GM18873 (cell line): Measurements from ENCODE around the gene SIGLEC1.

Experiments
- ATAC-seq: cut with Tn5 transposase; IDR thresholded peaks from one replicate; pipeline ENCODE4 v1.9.1; 2021; ENCODE audit warnings: mild to moderate bottlenecking, moderate library complexity, moderate number of reproducible peaks; ENCODE audit not compliant: unreplicated experiment, low FRiP score

The SIGLEC1 gene

DNA sequence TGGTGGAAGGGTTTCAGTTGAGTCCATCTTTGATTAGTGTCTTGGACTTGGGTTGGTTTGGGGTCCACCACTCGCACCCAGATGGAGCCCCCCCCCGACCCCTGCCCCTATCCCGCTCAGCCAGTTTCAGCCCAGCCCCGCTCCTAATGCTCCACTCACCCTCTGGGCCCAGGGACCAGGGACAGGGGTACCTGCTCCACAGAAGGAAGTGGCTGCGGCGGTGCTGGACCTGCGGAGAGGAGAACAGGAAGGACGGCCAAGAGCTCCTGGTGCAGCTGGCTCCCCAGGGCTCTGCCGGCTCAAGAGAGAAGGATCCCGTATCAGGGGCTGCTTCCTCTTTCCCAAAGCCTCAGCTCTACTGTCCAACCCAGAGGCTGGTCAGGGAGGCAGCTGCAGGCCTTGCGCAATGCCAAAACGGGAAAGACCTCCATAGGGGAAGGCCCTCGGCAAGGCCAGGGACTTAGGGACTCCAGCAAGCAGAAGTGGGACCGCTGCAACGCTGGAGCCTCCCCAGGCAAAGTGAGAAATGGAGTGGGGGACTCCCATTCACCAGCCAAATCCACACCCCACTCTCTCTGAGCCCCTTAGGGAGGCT lies at the start of gene SIGLEC1:
Gene SIGLEC1, minus strand, starts transcription at position 322 of the 595 bp plus-strand sequence. CDS start 5,472 bp downstream, outside the sequence.
- no peak for ATAC-seq

DNA sequence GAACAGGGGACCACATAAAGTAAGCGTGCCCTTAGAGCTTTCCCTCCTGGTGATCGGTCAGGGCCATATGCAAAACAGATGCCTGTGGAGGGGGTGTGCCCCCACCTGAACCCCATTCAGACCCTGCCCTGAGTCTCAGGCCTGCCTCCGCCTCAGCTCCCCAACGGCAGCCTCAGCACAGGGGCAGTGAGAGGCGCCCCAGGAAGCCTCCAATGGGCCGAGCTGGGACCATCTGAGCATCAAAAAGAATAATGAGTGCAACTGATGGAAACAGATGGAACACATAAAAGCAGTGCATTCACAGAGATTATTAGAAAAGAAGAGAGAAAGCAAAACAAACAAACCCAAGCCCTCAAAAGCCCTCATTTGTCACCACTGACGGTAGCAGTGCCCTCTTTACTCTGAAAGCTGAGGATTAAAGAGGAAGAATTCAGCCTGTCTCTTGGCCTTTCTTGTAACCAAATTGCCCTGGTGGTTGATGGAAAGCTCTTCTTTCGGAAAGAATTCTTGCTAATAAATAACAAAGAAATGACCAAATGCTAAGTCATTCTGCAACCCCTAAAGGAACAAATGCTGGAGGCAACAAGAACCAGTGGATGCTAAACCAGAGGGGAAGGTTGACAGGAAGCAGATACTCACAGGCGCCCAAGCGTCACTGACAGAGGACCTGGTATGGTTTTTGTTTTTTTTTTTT lies 48.4 kb upstream of the SIGLEC1 start:
- no peak for ATAC-seq

DNA sequence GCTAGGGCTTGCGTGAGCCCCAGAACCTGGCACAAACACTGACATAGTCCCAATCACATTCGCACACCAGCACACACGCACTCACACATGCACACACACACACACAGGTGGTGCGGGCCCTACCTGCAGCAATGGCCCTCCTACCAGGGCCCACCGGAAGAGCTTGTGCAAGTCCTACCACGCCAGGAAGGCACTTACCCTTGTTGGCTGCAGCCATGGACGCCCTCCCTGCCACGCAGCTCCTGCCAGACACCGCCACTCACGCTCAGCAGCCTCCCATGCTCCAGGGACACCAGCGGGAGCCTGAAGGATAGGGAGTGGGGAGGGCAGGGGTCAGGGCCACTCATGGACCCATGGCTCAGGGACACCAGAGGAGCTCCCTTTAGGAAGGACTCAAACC lies 47.5 kb upstream of the SIGLEC1 start:
- no peak for ATAC-seq

DNA sequence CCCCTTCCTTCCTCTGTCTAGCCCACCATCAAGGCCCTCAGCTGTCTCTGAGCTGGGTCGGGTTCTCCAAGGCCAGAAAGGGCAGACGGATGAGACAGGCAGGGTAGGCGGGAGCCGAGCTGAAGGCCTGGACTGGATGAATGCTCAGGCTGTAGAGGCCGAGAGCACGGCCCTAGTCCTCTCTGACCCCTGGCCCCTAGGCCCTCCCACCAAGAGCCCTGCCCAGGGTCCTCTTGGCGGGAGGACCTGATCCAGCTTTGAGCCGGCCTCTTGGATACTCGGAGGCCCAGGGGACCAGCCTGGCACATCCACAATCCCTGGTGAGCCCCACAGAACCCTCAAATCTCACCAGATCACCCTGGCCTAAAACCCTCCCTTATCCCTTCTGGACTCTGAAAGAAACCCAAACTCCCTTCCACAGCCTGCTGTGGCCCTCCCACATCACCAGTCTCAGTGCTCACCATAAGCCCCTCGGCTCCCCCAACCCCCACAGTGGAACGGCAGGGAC lies 47.0 kb upstream of the SIGLEC1 start:
- no peak for ATAC-seq

DNA sequence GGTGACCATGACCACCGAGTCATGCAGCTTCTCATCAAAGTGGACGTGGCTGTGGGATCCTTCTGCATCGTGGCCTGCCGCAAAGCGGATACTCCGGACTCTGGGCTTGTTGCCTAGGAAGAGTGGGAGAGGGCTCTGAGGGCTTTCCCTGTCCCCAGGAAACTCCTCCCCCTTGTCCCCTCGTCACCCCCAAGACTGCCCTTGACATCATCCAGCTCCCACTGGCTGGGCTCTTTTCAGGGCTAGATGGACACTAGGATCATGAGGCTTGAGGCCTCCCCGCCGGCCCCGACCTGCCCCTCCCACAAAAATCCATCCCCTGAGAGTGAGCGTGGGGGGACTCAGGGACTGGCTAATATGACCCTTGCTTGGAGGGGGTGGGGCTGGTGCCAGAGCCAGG lies 46.2 kb upstream of the SIGLEC1 start:
- no peak for ATAC-seq

DNA sequence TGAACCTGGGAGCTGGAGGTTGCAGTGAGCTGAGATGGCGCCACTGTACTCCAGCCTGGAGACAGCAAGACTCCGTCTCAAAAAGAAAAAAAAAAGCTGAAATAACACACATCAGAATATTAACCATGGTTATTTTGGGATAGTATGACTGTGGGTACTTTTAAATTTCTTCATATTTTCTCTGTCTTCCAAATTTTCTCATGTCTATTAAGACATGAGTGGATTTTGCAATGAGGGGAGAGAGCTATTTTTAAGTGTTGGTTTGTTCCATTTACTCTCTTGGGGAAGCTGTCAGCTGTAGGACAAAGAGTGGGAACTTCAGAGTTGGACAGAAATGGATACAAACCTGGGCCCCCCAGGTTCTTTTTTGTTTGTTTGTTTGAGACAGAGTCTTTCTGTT lies 44.9 kb upstream of the SIGLEC1 start:
- no peak for ATAC-seq

DNA sequence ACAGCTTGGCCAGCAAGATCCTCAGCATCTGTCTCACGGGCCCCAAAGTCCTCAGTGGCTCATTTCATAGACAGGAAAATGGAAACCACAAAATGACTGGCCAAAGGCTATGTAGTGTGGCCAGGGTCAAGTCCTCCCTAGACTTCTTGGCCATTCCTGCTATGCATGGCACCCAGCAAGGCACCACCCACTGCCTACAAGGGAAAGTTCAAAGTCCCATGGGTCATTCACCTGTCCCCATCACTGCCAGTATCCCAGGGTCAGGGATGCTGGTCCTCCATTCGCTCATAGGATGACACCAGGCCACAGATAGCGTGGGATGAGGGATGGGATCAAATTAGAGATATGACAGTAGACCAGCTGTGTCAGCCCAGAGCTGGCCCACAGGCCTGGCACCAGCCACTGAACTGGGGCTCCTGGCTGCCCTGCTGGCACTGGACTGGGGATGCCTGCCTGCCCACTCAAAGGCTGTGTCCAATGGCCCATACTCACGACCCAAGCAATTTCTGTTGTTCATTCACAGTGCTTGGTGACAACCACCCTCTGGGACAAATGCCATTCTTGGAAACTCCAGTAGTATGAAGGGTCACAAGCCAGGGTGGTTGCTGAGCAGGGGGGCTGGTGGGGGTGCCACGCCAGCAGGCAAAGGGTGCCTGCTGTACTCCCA lies 43.5 kb upstream of the SIGLEC1 start:
- no peak for ATAC-seq

DNA sequence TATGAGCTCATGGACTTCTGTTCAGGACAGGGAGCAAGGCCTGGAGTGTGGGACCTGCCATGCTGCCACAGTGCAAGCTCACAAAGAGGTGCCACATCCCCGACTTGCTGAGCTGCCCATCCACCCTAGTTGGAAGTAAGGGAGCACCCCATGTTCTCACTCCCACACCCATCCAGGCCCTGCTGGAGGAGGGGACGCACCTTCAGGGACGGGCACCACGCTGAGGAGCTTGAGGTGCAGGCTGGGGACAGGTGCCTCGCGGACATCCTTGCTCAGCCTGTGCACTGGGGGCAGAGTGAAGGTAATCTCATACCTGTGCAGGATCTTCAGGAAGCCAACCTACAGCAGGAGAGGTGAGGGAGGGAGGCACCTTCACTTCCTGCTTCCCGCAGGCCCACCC lies 42.9 kb upstream of the SIGLEC1 start:
- no peak for ATAC-seq

DNA sequence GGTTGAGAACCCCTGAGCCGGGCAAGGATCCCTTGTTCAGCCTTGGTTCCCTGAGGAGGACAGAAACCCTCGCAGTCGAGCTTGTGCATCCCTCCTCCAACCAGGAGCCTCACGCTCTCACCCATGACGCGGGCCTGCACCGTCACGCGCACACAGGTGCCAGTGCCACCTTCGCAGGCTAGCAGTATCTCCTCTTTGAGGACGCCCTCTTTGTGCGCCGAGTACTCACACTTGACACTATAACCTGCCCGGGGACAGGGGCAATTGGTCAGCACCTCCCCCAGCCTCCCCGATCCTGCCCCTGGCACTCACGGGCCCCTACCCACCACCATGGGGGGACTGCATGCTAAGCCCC lies 41.9 kb upstream of the SIGLEC1 start:
- no peak for ATAC-seq

DNA sequence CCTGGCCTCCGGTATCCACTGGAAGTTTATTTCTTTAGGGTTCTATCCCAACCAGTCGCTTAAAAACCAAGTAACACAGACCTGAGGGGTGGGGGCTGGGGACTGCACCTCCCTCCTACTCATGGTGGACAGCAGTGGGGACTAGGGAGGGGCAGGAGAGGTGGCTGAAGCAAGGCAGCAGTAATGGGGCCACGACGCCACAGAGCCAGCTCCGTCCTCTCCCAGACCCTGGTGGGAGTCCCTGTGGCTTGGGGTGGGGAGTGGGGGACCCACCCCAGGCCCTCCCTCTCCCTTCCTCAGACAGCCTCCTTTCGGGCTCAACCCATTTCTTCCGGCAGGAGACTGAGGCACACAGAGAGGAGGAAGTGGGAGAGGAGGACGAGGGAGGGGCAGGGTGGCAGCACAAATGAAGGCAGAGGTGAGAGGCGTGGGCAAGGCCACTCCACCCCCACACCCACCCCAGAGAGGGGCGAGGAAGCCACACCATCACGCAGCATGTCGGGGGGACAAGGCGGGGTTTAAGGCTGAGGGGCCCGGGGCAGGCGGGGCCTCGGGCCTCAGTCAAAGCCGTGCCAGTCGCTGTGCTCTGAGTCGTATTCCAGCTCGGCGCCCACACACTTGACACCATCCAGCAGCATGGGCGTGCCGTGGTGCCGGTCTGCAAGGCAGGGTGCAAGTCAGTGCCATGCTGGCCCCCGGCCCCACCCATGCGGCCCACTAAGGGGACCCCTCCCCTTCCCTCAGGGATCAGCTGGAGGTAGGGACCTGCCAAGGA lies 41.3 kb upstream of the SIGLEC1 start:
- no peak for ATAC-seq

DNA sequence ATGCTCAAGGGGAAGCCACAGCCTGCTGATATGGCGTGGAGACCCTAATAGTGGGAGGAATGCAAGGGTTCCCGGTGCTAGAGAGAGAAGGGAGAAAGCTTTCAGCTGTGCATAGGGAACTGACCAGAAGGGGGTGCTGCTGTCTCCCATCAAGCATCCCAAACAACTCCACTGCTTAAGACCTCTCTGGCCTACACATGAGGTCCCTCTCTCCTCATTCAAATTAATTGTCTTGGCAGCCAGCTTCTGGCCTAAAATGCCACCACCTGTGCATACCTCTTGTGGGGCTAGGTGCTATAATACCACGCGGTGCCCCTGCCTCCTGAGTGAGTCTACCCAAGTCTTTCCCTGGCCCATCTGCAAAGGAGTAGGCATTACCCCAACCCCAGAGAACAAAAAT lies 40.7 kb upstream of the SIGLEC1 start:
- no peak for ATAC-seq

DNA sequence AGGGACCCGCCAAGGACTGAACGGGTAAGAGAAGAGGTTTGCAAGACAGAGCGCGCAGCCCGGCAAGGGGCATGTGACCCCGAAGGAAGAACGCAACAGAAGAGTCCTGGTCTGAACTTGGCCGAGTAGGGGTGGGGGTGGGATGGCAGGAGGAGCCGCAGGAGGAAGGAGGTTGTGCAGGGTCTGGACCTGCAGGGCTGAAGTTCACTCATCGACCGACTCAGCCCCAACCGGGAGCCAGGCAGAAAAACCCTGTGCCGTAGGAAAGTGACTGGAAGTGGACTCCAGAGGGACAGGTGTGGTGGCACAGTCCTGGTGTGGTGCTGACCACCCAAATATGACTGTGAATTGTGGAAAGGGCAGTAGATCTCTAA lies 40.0 kb upstream of the SIGLEC1 start:
- no peak for ATAC-seq

DNA sequence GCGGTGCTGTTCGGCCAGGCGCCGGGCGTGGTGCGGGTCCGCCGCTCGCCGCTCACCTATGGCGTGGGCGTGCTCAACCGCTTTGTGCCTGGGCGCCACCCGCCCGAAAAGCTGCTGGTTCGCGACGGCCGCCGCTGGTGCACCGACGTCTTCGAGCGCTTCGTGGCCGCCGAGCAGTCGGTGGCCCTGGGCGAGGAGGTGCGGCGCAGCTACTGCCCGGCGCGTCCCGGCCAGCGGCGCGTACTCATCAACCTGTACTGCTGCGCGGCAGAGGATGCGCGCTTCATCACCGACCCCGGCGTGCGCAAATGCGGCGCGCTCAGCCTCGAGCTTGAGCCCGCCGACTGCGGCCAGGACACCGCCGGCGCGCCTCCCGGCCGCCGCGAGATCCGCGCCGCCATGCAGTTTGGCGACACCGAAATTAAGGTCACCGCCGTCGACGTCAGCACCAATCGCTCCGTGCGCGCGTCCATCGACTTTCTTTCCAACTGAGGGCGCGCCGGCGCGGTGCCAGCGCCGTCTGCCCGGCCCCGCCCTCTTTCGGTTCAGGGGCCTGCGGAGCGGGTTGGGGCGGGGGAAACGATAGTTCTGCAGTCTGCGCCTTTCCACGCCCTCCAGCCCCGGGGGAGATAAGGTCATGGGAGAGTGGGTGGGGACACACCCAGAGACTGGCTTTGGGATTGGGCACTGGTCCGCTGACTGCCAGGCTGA lies 39.4 kb upstream of the SIGLEC1 start:
- ATAC-seq: no peak

DNA sequence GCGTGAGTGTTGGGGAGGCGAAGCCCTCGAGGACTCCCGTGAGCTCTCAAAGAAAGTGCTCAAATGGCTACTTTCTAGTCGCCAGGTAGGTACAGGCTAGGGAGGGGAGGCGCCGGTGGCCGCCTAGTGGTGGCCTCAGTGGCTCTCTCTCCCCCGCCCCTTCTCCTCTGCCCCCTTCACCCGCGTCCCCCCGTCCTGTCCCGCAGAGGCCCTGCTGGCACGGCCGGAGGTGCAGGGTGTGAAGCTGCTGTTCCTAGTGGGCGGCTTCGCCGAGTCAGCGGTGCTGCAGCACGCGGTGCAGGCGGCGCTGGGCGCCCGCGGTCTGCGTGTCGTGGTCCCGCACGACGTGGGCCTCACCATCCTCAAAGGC lies 38.9 kb upstream of the SIGLEC1 start:
- ATAC-seq: no peak

DNA sequence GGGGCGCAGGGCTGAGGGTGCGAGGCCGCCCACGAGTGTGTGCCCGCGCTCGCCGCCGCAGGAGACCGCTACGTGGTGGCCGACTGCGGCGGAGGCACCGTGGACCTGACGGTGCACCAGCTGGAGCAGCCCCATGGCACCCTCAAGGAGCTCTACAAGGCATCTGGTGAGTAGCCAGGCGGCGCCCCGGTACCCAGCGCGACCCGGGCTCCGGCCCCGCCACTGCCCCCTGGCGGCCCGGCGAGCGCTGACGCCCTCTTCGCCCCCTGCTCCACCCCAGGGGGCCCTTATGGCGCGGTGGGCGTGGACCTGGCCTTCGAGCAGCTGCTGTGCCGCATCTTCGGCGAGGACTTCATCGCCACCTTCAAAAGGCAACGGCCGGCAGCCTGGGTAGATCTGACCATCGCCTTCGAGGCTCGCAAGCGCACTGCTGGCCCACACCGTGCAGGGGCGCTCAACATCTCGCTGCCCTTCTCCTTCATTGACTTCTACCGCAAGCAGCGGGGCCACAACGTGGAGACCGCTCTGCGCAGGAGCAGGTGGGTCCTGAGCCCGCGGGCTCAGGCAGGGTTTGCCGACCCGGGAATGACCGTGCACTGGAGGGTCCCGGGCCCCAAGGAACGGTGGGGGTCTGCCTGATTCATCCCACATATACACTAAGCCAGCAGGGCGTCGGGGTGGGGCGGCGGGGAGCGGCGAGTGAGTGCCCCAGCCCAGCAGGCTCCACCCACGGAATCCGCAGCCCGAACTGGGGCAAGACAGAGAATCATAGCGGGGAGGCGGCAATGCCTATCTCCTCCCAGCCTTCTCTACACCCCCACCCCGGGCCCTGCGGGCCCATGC lies 37.5 kb upstream of the SIGLEC1 start:
- ATAC-seq: no peak

DNA sequence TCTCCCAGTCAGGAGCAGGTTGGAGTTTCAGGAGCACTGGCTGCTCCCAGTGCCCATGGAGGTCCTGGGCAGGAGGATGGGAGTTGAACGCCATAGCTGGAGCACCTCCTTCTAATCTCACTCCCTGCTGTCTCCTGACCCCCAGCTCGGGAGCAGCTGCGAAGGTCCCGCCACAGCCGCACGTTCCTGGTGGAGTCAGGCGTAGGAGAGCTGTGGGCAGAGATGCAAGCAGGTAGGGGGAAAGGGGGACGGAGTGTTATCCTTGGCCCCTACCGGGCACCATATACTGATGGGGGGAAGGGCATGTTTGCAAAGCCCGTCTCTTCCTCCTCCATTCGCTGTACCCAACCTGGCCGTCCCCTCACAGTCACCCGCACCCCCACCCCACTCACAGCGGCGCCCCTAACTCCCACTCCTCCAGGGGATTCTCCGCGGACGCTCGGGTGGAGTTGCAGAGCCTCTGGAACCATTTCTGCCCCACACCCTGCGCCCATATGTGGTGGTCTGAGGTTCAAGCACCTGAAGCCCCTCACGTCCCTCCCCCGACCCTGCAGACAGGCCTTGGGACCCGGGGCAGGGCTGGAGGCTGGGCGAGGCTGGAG lies 36.8 kb upstream of the SIGLEC1 start:
- no peak for ATAC-seq

DNA sequence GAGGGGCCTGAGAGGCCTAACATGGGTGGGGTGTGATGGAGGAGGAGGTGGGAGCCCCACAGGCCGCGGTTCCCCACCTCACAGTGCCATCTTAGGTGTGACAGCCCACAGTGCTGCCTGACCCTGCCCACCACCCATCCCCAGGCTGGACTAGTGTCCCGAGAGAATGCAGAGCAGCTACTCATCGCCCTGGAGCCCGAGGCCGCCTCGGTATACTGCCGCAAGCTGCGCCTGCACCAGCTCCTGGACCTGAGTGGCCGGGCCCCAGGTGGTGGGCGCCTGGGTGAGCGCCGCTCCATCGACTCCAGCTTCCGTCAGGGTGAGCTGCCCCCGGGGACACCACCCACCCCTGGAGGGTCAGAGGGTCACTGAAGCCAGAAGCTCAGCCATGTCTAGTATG lies 35.7 kb upstream of the SIGLEC1 start:
- no peak for ATAC-seq

DNA sequence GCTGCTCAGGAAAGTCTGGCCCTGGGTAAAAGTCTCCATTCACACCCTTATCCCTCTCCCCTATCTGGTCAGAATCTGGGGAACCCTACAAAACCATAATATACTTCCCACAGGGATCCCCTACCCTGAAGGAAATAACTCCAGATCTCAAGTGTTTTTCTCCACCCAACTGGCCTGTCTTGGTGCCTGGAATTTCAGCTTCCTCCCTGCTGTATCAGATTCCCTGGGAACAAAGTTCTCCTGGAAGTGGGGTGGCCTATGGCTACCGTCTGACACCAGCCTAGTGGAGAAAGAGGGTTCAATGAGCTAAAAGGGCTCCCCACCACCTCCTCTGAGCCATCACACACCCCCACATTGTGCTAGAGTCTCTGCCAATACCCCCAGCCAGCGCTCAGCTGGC lies 35.1 kb upstream of the SIGLEC1 start:
- ATAC-seq: no peak

DNA sequence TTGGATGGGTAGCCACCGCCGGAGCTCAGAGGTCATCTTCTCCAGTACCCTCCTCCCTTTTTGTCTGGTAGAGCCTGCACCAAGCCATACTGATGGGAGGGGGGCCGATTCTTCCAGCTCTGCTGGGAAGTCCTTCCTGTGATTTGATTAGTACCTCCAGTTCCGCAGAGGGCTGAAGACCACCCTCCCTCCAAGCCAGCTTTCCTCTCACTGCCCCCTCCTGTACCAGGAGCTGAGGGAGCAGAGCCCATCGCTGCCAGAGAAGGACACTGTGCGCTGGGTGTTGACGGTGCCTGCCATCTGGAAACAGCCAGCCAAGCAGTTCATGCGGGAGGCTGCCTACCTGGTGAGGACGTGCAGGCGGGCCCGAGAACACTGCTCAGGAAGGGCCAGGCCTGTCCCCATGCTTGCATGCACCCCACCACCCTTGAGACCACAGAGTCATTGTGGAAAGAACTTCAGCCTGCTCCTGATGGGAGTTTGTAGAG lies 33.3 kb upstream of the SIGLEC1 start:
- no peak for ATAC-seq
